Endothelial cell of umbilical vein (primary cell): ENCODE data around the gene ACER1. TPM values are rescaled to one million over a fixed set of nuclear protein-coding genes. Genes with fewer than 3 reads are reported as not detected.
"Not testable (repeated sequence)": the region's sequence is repeated elsewhere in the genome, so short reads cannot be mapped to it uniquely, and the experiment has no call there.

Experiments
- BruUV-seq: library from RNA; stranded (reverse); fragments of 400-500 nt; replicated peaks from 2 replicates; lab custom pipeline; 2021; lab: Mats Ljungman, UMichigan
- CTCF ChIA-PET: fragments of 300-600, 350-600 bp; sonication (Branson Sonifier 250); formaldehyde crosslinking; loops from one replicate; lab custom pipeline; 2021; ENCODE audit warnings: antibody characterized with exemption, inconsistent platforms; lab: Charles Lee
- POLR2A ChIA-PET: fragments of 300-600, 350-600 bp; sonication (Branson Sonifier 250); formaldehyde crosslinking; loops from one replicate; lab custom pipeline; 2021; ENCODE audit warnings: antibody characterized with exemption, inconsistent platforms; lab: Charles Lee
- DNase-seq: peaks from one replicate; pipeline ENCODE4 v3.0.0-alpha.2; 2011; ENCODE audit warnings: low read depth, low spot score
- FAIRE-seq: peaks from 2 replicates; lab custom pipeline; 2011; peaks lifted over from hg19 to GRCh38; lab: Jason Lieb, UNC
- H2AFZ ChIP-seq: 2 replicates; pipeline ENCODE4 v1.6.0; 2012; ENCODE audit warnings: low read depth, low read length, control low read depth, inconsistent platforms
- H3K27ac ChIP-seq: 2 replicates; pipeline ENCODE4 v1.5.1; 2011; ENCODE audit warnings: low read depth, mild to moderate bottlenecking, control low read depth, low read length, moderate library complexity; ENCODE audit not compliant: insufficient read depth
- H3K27me3 ChIP-seq, 2 experiments: 2 replicates each; pipeline versions ENCODE4 v1.6.0 to v1.6.1; 2011; ENCODE audit warnings: low read length in 2 of 2, mixed read lengths in 1 of 2; ENCODE audit not compliant: control insufficient read depth in 2 of 2, insufficient read depth in 2 of 2
- H3K36me3 ChIP-seq, 2 experiments: 2 replicates in 1 of 2; 3 replicates in 1 of 2; pipeline ENCODE4 v1.5.1; 2011; ENCODE audit warnings: low read length in 2 of 2, mild to moderate bottlenecking in 1 of 2, moderate library complexity in 1 of 2; ENCODE audit not compliant: control insufficient read depth in 2 of 2, insufficient read depth in 2 of 2; ENCODE audit errors: extremely low read depth in 1 of 2
- H3K4me1 ChIP-seq: 3 replicates; pipeline ENCODE4 v1.5.1; 2011; ENCODE audit warnings: mild to moderate bottlenecking, low read length; ENCODE audit not compliant: control insufficient read depth, insufficient read depth; ENCODE audit errors: extremely low read depth
- H3K4me2 ChIP-seq: 2 replicates; pipeline ENCODE4 v1.6.1; 2011; ENCODE audit warnings: low read length, control low read depth, mixed read lengths; ENCODE audit not compliant: insufficient read depth
- H3K4me3 ChIP-seq, 3 experiments: fragments of 200-600 bp in 1 of 3; sonication (generic), shearing (Covaris generic) in 1 of 3; replicated peaks in 1 of 3; 2 replicates each; pipeline ENCODE4 v1.5.1; 2011 to 2016; ENCODE audit warnings: control low read depth in 3 of 3, low read length in 3 of 3, mild to moderate bottlenecking in 2 of 3, inconsistent platforms in 1 of 3, low read depth in 1 of 3, moderate library complexity in 1 of 3; ENCODE audit not compliant: insufficient read depth in 1 of 3
- H3K79me2 ChIP-seq: 2 replicates; pipeline ENCODE4 v1.6.0; 2012; ENCODE audit warnings: low read length, inconsistent platforms; ENCODE audit not compliant: control insufficient read depth, insufficient read depth
- H3K9ac ChIP-seq: replicated peaks from 2 replicates; pipeline ENCODE3; 2011; ENCODE audit warnings: low read length, control low read depth; ENCODE audit not compliant: insufficient read depth; ENCODE audit errors: extremely low read depth
- H3K9me1 ChIP-seq: replicated peaks from 3 replicates; pipeline ENCODE4 v1.6.0; 2011; ENCODE audit warnings: mild to moderate bottlenecking, low read length; ENCODE audit not compliant: control insufficient read depth, insufficient read depth; ENCODE audit errors: extremely low read depth
- H3K9me3 ChIP-seq: replicated peaks from 2 replicates; pipeline ENCODE4 v1.5.1; 2012; ENCODE audit warnings: low read length, inconsistent platforms; ENCODE audit not compliant: control insufficient read depth, insufficient read depth
- H4K20me1 ChIP-seq: replicated peaks from 2 replicates; pipeline ENCODE3; 2011; ENCODE audit warnings: mild to moderate bottlenecking, low read length; ENCODE audit not compliant: control insufficient read depth, insufficient read depth; ENCODE audit errors: extremely low read depth
- EZH2 ChIP-seq: IDR thresholded peaks from 2 replicates; pipeline ENCODE4 v1.6.1; 2012; ENCODE audit warnings: borderline replicate concordance, low read depth, mild to moderate bottlenecking, moderate library complexity, low read length, inconsistent platforms; ENCODE audit not compliant: severe bottlenecking
- FOS ChIP-seq: IDR thresholded peaks from 2 replicates; pipeline ENCODE4 v1.6.1; 2011; ENCODE audit warnings: mild to moderate bottlenecking, low read length, moderate library complexity, borderline replicate concordance; ENCODE audit not compliant: insufficient read depth
- GATA2 ChIP-seq: IDR thresholded peaks from 2 replicates; pipeline ENCODE4 v1.7.0; 2011; ENCODE audit warnings: low read depth, mild to moderate bottlenecking, moderate library complexity, mixed read lengths, low read length; ENCODE audit not compliant: insufficient read length, insufficient read depth
- JUN ChIP-seq: IDR thresholded peaks from 2 replicates; pipeline ENCODE4 v1.6.1; 2011; ENCODE audit warnings: borderline replicate concordance, low read depth; ENCODE audit not compliant: insufficient read length, insufficient read depth
- POLR2A ChIP-seq: IDR thresholded peaks from 2 replicates; pipeline ENCODE4 v1.6.1; 2012; ENCODE audit warnings: low read depth, mild to moderate bottlenecking, control low read depth, low read length
- dilution Hi-C: fragments of 300-500 bp; cut with MboI; formaldehyde crosslinking; loops from one replicate; pipeline ENCODE4 v1.15.0; 2019; ENCODE audit warnings: low sequenced_read_pairs; ENCODE audit not compliant: extremely low pct_ligation_motif_present
- intact Hi-C: fragments of 100-400 bp; cut with micrococcal nuclease; formaldehyde crosslinking; loops from one replicate; pipeline ENCODE4 v1.10.0; 2022
- polyA plus RNA-seq, 4 experiments: library from polyadenylated mRNA; depleted of rRNA in 3 of 4; stranded (reverse) in 3 of 4; unstranded in 1 of 4; fragments of >200 nt; gene quantifications; 2 replicates each; pipeline versions ENCODE4 v1.2.1 to v1.2.3, GENCODE V29; 2011 to 2012; ENCODE audit warnings: missing spikeins in 1 of 4
- total RNA-seq: library from RNA; stranded (reverse); gene quantifications from 2 replicates; pipeline ENCODE4 v1.2.3, GENCODE V29; 2021
- TF ChIP-seq, protein P1 (sequence below): IDR thresholded peaks from 2 replicates; pipeline ENCODE4 v1.6.1; 2011; ENCODE audit not compliant: insufficient read depth, insufficient read length
- TF ChIP-seq, protein P2 (sequence below), 2 donors: IDR thresholded peaks; 1 replicate in 1 of 2; 2 replicates in 1 of 2; pipeline ENCODE4 v1.5.1; 2011; ENCODE audit warnings: low read length in 2 of 2, mild to moderate bottlenecking in 2 of 2, moderate library complexity in 2 of 2, control low read depth in 1 of 2, inconsistent platforms in 1 of 2, low read depth in 1 of 2; ENCODE audit not compliant: insufficient read depth in 1 of 2; ENCODE audit errors: extremely low read depth in 1 of 2

The ACER1 gene
- total and polyA plus RNA-seq, 2 donors (not counting 3 experiments of a cell fraction or from before 2014, with no cell fraction given) = 0.04 TPM; not detected in 1

DNA sequence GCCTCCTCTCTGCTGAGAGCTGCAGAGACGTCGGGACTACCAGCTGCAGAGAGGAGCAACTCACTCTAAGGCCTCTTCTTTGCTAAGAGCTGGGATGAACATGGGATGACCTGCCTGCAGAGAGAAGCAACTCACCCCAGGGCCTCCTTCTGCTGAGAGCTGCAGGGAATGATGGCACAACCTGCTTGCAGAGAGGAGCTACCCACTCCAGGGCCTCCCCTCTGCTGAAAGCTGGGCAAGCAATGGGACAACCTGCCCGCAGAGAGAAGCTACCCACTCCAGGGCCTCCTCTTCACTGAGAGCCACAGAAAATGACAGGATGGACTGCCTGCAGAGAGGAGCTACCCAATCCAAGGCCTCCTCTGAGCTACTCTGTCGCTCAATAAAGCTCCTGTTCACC, 46.7 kb downstream of the ACER1 start:
- no peaks in the 10 kb centered on the region for H3K36me3 ChIP-seq
- no TSS peak for BruUV-seq
- CTCF ChIA-PET = interaction anchor here (0.8 to 2.4 kb wide), 5 partner anchors 15 to 161 kb away, joined by 3 to 10 read pairs (median 4); no protein-coding TSS in a partner anchor

DNA sequence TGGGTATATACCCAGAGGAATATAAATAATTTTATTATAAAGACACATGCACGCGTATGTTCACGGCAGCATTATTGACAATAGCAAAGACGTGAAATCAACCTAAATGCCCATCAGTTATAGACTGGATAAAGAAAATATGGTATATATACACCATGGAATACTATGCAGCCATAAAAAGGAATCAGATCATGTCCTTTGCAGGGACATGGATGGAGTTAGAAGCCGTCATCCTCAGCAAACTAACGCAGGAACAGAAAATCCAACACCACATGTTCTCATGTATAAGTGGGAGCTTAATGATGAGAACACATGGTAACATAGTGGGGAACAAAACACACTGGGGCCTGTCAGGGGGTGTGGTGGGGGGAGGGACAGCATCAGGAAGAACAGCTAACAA, 51.0 kb downstream of the ACER1 start:
- POLR2A ChIA-PET, DNase-seq, H3K4me2 ChIP-seq, BruUV-seq, H2AFZ ChIP-seq, H3K36me3 ChIP-seq, dilution Hi-C loops, H3K9ac ChIP-seq, H3K9me1 ChIP-seq, FAIRE-seq, H4K20me1 ChIP-seq, H3K27me3 ChIP-seq, H3K4me3 ChIP-seq, H3K27ac ChIP-seq, H3K9me3 ChIP-seq, intact Hi-C loops: not testable (repeated sequence)
- peaks cover 20% of the 10 kb centered on the region for H3K79me2 ChIP-seq
- H3K4me1 ChIP-seq = peaks cover 17% of the 10 kb centered on the region
- CTCF ChIA-PET = interaction anchor here (1.2 to 2.3 kb wide), 2 partner anchors 13 to 64 kb away, joined by 3 to 12 read pairs; no protein-coding TSS in a partner anchor

More for the DNA sequence above, 46.7 kb downstream of the ACER1 start:
- POLR2A ChIA-PET = interaction anchor here (0.5 kb wide), 1 partner anchor 62 kb away, joined by 5 read pairs; no protein-coding TSS in a partner anchor
- no peak for TF ChIP-seq FOS
- no peak for TF ChIP-seq JUN
- TF ChIP-seq GATA2 = no peak
- TF ChIP-seq EZH2 = no peak
- TF ChIP-seq, protein P1, sequence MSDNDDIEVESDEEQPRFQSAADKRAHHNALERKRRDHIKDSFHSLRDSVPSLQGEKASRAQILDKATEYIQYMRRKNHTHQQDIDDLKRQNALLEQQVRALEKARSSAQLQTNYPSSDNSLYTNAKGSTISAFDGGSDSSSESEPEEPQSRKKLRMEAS = no peak
- TF ChIP-seq, protein P2, sequence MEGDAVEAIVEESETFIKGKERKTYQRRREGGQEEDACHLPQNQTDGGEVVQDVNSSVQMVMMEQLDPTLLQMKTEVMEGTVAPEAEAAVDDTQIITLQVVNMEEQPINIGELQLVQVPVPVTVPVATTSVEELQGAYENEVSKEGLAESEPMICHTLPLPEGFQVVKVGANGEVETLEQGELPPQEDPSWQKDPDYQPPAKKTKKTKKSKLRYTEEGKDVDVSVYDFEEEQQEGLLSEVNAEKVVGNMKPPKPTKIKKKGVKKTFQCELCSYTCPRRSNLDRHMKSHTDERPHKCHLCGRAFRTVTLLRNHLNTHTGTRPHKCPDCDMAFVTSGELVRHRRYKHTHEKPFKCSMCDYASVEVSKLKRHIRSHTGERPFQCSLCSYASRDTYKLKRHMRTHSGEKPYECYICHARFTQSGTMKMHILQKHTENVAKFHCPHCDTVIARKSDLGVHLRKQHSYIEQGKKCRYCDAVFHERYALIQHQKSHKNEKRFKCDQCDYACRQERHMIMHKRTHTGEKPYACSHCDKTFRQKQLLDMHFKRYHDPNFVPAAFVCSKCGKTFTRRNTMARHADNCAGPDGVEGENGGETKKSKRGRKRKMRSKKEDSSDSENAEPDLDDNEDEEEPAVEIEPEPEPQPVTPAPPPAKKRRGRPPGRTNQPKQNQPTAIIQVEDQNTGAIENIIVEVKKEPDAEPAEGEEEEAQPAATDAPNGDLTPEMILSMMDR (IDR thresholded peaks at IDR 0.05; ENCODE audit: extremely low read depth in 1 of 2, insufficient read depth in 1 of 2, low read depth in 1 of 2, low read length in 2 of 2) = no peak
- no peak for TF ChIP-seq POLR2A
- Histone ChIP-seq H3K4me3 (no peak overlapping the region), H3K9me1 (no peaks in the 10 kb centered on the region), H3K9ac (no peak overlapping the region), H2AFZ (no peak overlapping the region), H3K27me3 (no peaks in the 10 kb centered on the region), H4K20me1 (no peaks in the 10 kb centered on the region), H3K79me2 (no peaks in the 10 kb centered on the region), H3K27ac (no peak overlapping the region), H3K4me1 (no peaks in the 10 kb centered on the region), H3K4me2 (no peak overlapping the region), H3K9me3 (peaks cover 2% of the 10 kb centered on the region)
- no peak for DNase-seq
- intact Hi-C loops = no loop called here
- FAIRE-seq = no peak
- dilution Hi-C loops = no loop called here
